ACC112 (cell line): ENCODE measurements around the gene MT1B.

Source experiments
- H2AFZ ChIP-seq: fragments of 200-600 bp; sonication (generic); one replicate; pipeline ENCODE4 v1.6.0; 2017; ENCODE audit warnings: antibody characterized with exemption, low read length; ENCODE audit not compliant: unreplicated experiment
- H3K27ac ChIP-seq: fragments of 200-600 bp; sonication (generic); 2 replicates; pipeline ENCODE4 v1.5.1; 2014; ENCODE audit warnings: low read depth, mild to moderate bottlenecking, antibody characterized with exemption, low read length, moderate library complexity
- H3K27me3 ChIP-seq: fragments of 200-600 bp; sonication (generic); 2 replicates; pipeline ENCODE4 v1.6.1; 2014; ENCODE audit warnings: mild to moderate bottlenecking, antibody characterized with exemption, low read length, moderate library complexity, mixed read lengths; ENCODE audit not compliant: insufficient read depth
- H3K36me3 ChIP-seq: fragments of 200-600 bp; sonication (generic); 2 replicates; pipeline ENCODE4 v1.6.1; 2016; ENCODE audit warnings: mild to moderate bottlenecking, antibody characterized with exemption, low read length, moderate library complexity, mixed read lengths; ENCODE audit not compliant: insufficient read depth
- H3K4me1 ChIP-seq: fragments of 200-600 bp; sonication (generic); one replicate; pipeline ENCODE4 v1.6.1; 2016; ENCODE audit warnings: low read length, mixed read lengths; ENCODE audit not compliant: insufficient read depth, unreplicated experiment, control insufficient read depth
- H3K4me3 ChIP-seq: fragments of 200-600 bp; sonication (generic); 2 replicates; pipeline ENCODE4 v1.5.1; 2014; ENCODE audit warnings: mild to moderate bottlenecking, low read depth, low read length
- H3K79me2 ChIP-seq: fragments of 200-600 bp; sonication (generic); one replicate; pipeline ENCODE4 v1.6.0; 2016; ENCODE audit warnings: low read length; ENCODE audit not compliant: control insufficient read depth, unreplicated experiment, insufficient read depth

Gene MT1B

DNA sequence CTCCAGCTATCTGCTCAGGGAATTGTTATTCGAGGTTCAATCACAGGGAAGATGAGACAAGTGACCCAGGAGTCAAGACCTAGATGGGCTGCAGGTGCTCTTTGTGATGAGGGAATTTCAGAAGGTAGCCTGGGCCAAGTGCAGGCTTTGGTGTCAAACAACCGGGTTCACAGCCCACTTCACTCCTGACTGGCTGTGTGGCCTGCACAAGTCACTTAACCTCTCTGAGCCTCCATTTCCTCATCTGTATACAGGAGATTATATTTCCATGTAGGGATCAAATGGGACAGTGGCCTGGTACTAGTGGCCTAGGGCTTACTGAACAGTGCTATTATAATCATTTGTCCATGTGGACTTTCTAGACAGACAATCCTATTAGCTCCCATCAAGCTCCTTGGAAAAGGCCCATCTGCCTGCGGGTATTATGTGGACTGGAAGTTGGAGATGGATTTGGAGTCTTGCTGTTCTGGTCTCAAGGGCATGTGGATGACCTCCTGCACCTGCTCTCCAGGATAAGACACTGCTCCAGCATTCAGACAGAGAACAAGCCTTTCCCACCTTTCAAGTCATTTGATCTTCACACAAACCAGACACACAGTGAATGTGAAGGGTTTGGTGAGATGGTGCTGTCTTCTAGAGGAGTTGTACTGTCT lies 27.5 kb downstream of the MT1B start:
- no peak overlapping the region for H3K4me3 ChIP-seq

DNA sequence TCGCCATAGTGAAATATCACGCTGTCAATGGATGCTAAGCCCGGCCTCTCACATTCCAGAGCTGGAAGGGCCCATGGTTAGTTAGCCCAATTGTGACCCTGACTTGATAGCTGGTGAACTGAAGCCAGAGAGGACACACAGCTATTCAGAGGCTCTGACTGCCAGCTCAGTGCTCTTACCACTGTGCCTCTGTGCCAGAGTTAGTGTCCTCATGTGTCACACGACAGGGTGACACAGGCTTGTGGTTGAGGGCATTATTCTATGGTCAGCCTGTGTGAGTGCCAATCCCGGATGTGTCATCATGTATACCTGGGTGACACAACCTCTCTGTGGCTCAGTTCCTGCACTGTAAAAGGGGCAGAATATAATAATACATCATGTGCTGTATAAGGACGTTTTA lies 28.1 kb downstream of the MT1B start:
- H3K4me1 ChIP-seq, result peaks cover 19% of the 10 kb centered on the region

More for the DNA sequence above, 27.5 kb downstream of the MT1B start:
- Histone ChIP-seq H3K27me3 (peaks cover 8% of the 10 kb centered on the region; the same call in 1 of the 2 replicates), H3K79me2 (peaks cover 7% of the 10 kb centered on the region), H3K36me3 (no peaks in the 10 kb centered on the region), H2AFZ (no peak overlapping the region), H3K27ac (no peak overlapping the region), H3K4me1 (peaks cover 13% of the 10 kb centered on the region)

DNA sequence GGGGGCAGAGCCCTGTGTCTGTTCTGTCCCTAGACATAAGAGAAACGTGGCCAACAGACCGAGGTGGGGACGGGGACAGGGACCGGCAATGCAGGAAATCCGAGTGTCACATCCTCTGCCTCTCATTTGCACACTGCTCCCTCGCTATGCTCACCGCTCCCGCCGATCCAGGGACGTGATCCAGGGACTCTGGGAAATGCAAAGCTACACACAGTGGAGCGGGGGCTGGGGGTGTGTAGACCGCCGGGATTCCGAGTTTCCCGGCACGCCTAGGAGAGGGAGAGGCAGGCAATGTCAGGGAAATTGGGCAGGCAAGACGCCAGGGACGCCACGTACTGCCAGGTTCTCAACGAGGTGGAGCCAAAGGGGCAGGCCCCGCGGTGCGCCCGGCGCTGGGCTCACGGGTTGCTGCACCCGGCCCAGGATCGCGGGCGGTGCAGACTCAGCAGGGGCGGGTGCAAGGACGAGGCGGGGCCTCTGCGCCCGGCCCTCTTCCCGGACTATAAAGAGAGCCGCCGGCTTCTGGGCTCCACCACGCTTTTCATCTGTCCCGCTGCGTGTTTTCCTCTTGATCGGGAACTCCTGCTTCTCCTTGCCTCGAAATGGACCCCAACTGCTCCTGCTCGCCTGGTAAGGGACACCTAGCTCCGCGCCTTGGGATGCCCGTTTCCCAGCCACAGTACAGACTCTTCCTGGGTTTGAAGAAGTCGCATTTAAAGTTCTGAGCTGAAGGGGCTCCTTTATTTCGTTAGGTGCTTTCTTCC lies 30.4 kb downstream of the MT1B start, which contains the start of gene MT1X:
Gene MT1X, plus strand, starts transcription at position 532 of the 764 bp plus-strand sequence. Its CDS starts 71 bp downstream, at position 603.
- peak within 1 kb of the TSS; percentile 89 for H2AFZ ChIP-seq
- no peak within 1 kb of the TSS for H3K27ac ChIP-seq
- H3K4me1 ChIP-seq, result peaks cover 19% of the 10 kb centered on the region
- H3K4me3 ChIP-seq, result peak within 1 kb of the TSS; percentile 91
- H3K27me3 ChIP-seq, result no peaks in the 10 kb centered on the region
- no peaks in the 10 kb centered on the region for H3K36me3 ChIP-seq
- peaks cover 7% of the 10 kb centered on the region for H3K79me2 ChIP-seq

More for the DNA sequence above, 28.1 kb downstream of the MT1B start:
- peaks cover 7% of the 10 kb centered on the region for H3K79me2 ChIP-seq
- H3K27me3 ChIP-seq, result peaks cover 8% of the 10 kb centered on the region; the same call in 1 of the 2 replicates
- no peak overlapping the region for H3K4me3 ChIP-seq
- no peaks in the 10 kb centered on the region for H3K36me3 ChIP-seq
- H3K27ac ChIP-seq, result no peak overlapping the region
- H2AFZ ChIP-seq, result no peak overlapping the region

DNA sequence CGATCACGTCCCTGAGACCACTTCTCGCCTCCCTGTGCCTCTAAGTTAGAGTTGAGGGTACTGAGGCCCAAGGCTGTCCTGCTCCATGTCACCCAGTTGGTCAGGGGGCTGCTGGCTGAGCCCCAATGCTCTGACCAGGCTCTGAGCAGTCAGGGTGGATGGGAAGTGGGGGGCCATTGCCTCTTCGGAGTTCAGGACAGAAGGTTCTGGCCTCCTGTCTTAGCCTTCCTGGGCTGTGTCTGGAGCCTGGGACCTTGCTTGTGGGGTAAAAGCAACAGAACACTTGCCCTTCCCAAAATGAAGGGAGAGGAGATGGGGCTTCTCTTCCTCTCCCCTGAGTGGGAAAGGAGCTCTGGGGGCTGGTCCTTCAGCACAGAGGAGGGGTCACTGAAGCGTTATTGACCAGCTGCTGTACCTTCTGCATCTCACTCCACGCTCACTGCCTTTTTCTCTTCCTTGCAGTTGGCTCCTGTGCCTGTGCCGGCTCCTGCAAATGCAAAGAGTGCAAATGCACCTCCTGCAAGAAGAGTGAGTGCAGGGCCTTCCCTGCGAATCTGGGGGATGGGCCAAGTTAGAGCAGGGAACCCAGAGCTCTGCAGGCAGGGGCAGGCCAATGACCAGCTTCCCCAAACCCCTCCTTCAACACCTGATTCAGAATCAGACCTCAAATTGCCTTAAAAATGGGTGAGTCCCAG lies 31.2 kb downstream of the MT1B start:
- Histone ChIP-seq H3K27ac (no peak overlapping the region), H3K4me3 (peak overlapping the region; percentile 91), H3K79me2 (peaks cover 7% of the 10 kb centered on the region), H2AFZ (peak overlapping the region; percentile 20), H3K36me3 (no peaks in the 10 kb centered on the region), H3K27me3 (no peaks in the 10 kb centered on the region), H3K4me1 (peaks cover 19% of the 10 kb centered on the region)

DNA sequence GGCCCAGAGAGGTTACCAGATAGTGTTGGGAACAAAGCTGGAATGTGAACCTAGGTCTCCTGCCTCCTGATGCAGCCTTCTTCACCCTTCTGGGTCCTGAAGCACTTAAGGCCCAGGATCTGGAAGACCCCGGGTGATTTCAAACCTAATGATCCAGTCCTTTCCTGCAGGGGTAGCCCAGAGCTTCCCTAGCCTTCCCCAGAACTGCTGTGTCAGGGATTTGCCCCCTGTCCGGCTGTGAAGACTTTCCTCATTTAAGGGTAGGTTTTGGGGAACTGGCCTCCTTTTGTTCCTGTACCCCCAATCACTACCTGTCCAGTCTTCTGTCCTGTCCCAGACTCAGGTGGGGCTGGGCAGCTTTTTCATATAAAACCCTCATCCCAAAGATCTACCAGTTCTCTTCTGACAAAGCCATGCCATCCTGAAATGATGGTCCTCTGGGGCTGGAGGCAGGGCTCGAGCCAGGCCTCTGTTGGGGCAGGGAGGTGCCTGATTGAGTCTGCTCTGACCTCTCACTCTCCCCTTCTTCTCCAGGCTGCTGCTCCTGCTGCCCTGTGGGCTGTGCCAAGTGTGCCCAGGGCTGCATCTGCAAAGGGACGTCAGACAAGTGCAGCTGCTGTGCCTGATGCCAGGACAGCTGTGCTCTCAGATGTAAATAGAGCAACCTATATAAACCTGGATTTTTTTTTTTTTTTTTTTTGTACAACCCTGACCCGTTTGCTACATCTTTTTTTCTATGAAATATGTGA lies 31.9 kb downstream of the MT1B start:
- peak overlapping the region; percentile 91 for H3K4me3 ChIP-seq
- H3K79me2 ChIP-seq, result peaks cover 7% of the 10 kb centered on the region
- H3K27me3 ChIP-seq, result no peaks in the 10 kb centered on the region
- H2AFZ ChIP-seq, result no peak overlapping the region
- no peaks in the 10 kb centered on the region for H3K36me3 ChIP-seq
- H3K4me1 ChIP-seq, result peaks cover 19% of the 10 kb centered on the region
- H3K27ac ChIP-seq, result no peak overlapping the region

DNA sequence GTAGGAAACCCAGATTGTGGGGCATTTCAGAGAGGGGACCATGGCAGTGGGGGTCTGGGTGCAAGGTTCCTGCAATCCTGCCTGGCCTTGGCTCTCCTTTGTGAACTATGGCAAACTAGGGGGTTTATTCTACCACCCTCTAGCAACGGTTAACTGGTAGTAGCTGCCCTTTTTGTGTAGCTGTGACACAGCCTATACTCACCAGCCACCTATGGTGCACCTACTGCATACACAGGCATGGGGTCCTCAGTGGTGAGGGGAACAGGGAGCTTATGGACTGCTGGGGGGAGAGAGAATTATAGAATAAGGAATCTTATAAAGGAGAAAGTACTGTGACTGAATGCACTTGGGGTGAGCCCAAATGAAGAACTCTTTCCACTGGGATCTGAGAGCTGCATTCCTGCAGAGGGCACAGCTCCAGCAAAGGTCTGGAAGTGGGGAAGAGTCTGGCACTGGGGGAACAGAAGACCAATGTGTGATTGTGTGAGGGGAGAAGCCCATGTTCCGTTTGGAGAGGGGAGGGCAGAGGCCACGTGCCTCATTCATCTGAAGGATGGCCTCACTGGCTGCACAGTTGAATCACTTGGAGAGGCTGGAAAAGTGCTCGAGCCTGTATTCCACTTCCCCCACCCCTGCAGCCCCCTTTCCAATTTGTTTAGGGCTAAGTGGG lies 32.7 kb downstream of the MT1B start:
- Histone ChIP-seq H3K36me3 (no peaks in the 10 kb centered on the region), H3K27me3 (no peaks in the 10 kb centered on the region), H2AFZ (no peak overlapping the region), H3K4me1 (peaks cover 22% of the 10 kb centered on the region), H3K27ac (no peak overlapping the region), H3K4me3 (no peak overlapping the region), H3K79me2 (peaks cover 7% of the 10 kb centered on the region)

DNA sequence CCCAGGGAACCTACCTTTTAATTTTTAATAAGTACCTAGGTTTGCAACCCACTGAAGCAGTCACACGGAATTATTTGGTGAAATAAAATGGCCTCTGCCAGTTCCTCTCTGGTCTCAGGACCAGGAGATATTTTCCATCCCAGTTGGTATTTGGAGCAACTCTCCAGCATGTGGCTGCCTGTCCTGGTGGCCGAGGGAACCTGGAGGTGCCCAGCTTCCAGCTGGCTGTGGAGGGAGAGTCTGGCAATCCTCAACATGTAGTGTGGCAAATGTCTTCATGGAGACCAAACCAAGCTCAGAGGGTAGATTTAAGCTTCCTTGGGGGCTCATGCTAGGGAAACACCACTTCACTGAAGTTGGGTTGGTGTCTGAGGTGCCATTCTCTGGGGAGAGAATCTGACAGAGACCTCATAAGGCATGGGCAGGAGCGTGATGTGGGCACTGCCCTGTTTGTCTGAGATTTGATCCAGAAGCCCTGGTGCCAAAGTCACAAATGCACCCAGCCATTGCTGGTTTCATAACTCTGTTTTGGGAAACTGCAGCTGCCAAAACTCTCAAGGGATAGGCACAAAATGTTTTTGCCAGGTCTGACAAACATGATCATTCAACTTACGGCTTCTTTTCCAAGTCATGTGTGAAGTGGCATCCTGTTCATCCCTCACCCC lies 33.4 kb downstream of the MT1B start:
- no peak overlapping the region for H3K27ac ChIP-seq
- H3K4me1 ChIP-seq, result peaks cover 23% of the 10 kb centered on the region
- H2AFZ ChIP-seq, result no peak overlapping the region
- no peak overlapping the region for H3K4me3 ChIP-seq
- no peaks in the 10 kb centered on the region for H3K36me3 ChIP-seq
- H3K27me3 ChIP-seq, result no peaks in the 10 kb centered on the region
- peaks cover 7% of the 10 kb centered on the region for H3K79me2 ChIP-seq

DNA sequence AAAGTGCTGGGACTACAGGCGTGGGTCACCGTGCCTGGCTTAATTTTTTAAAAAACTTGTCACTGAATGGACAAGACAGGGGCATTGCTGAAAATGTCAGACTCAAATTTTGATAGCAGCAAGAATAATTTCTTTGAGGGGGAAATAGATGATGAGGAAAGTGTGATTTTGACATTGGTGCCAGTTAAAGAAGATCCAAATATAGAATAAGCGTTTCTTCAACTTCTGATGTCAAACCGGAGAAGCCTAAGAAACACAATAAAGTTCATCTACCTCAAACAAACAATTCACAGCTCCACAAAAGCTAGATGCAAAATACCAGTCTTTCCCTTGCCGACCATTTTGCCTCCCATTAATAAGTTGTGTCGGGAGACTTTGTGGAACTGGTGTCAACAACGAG lies 35.1 kb downstream of the MT1B start:
- Histone ChIP-seq H3K36me3 (no peaks in the 10 kb centered on the region), H3K79me2 (peaks cover 7% of the 10 kb centered on the region), H3K27me3 (no peaks in the 10 kb centered on the region), H3K27ac (no peak overlapping the region), H3K4me3 (no peak overlapping the region), H3K4me1 (peaks cover 28% of the 10 kb centered on the region), H2AFZ (no peak overlapping the region)

DNA sequence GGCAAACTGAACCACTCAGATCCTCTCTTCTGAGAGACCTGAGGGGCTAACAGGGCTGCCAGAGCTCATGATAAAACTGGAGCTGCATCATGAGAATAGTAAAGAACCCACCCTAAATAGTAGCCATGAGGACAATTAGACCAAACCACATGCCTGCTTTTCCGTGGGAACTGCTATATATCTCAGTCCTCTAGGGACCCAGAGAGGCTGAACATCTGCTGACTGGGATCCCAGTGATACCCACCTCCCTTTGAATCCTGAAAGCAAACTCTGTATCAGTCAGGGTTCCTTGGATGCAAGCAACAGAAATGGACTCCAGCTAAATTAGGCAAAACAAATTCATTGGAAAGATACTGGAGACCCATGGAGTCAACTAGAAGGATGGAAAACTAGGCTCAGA lies 37.1 kb downstream of the MT1B start:
- Histone ChIP-seq H2AFZ (no peak overlapping the region), H3K4me3 (no peak overlapping the region), H3K79me2 (no peaks in the 10 kb centered on the region), H3K36me3 (no peaks in the 10 kb centered on the region), H3K27ac (no peak overlapping the region), H3K4me1 (peaks cover 28% of the 10 kb centered on the region), H3K27me3 (no peaks in the 10 kb centered on the region)
